ENCODE results near the gene SKP1.
A peak's percentile ranks its signal among the peaks of the same experiment; 100 is the strongest.

SKP1 gene

DNA sequence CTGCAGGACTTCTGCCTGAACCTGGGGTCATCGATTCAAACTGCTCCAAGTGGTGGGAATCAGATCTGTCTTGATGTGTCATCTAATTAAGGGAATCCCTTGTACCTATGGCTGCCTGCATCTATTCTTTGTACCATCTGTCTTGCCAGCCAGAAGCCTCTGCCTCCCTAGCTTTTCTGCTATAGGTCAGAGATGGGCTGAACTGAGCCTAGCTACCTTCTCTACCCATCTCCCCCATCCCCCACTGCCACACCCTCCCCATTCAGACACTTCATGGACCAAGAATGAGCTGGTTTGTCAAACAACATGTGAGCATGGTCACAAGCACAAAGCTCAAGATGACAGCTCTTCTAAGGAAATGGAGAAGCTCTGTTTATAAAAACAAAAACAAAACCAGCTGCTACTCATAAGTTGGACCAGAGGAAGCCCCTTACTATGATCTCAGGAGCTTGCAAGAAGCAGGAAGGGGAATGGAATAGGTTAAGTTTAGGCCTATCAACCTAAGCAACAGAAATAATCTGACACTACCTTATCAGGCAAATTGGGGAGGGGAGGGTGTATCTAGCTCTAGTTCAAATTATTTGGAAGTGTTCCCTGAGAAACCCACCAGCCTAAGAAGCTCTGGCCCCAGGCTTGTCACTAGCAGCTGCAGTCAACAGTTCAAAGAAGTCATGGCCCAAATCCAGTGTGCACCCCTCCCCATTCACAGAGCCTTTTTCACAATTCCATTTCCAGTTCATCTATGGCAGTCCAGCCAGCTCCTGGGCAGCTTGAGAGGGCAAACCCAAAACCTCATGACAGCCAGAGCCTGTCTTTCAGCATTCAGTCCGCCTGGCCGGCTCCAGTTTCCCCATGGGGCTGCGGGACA, 29.9 kb downstream of the SKP1 start:
- H2AK5ac ChIP-seq (ENCODE audit: low read depth, low read length) = no peak overlapping the region
- WGBS, 2 donors (ENCODE audit: extremely low coverage in 2 of 2, insufficient read length in 2 of 2, insufficient replicate concordance in 1 of 2) = no CpG with 5 or more reads among the region's 4 CpGs

GRCh38 chr5:134145779-134146581, 30.8 kb downstream of the SKP1 start:
- Histone ChIP-seq H3K9me3 (replicated peaks in 1 of 2; ENCODE audit: control insufficient read depth in 2 of 2, insufficient read depth in 1 of 2, low read depth in 1 of 2, low read length in 2 of 2) (no peaks in the 10 kb centered on the region), H3K36me3 (replicated peaks in 1 of 2; ENCODE audit: control insufficient read depth in 2 of 2, insufficient read depth in 2 of 2, low read length in 2 of 2) (peaks cover 38 to 95% of the 10 kb centered on the region in 2 donors), H3K14ac (ENCODE audit: low read length) (no peak overlapping the region), H3K27me3 (ENCODE audit: control insufficient read depth in 3 of 3, insufficient read depth in 3 of 3, low read depth in 1 of 3, low read length in 3 of 3) (no peaks in the 10 kb centered on the region), H3K4me2 (ENCODE audit: insufficient read depth, low read length, poor library complexity, severe bottlenecking) (no peak overlapping the region), H4K91ac (ENCODE audit: low read depth, low read length, poor library complexity) (no peak overlapping the region), H3K23ac (ENCODE audit: low read depth, low read length, poor library complexity) (no peak overlapping the region), H4K8ac (ENCODE audit: low read depth, low read length) (no peak overlapping the region), H2AK5ac (ENCODE audit: low read depth, low read length) (no peak overlapping the region), H3K27ac (replicated peaks; ENCODE audit: low read length) (no peak overlapping the region), H3K18ac (ENCODE audit: low read length) (no peak overlapping the region), H3K4me3 (ENCODE audit: low read length in 2 of 2) (no peak overlapping the region), H2BK12ac (ENCODE audit: low read length) (no peak overlapping the region), H3K4me1 (ENCODE audit: control insufficient read depth in 2 of 2, insufficient read depth in 1 of 2, low read depth in 1 of 2, low read length in 2 of 2) (no peaks in the 10 kb centered on the region), H2BK5ac (ENCODE audit: low read length) (no peak overlapping the region), H2BK120ac (ENCODE audit: low read depth, low read length) (no peak overlapping the region), H3K4ac (ENCODE audit: low read length) (no peak overlapping the region), H3K79me1 (ENCODE audit: low read depth, low read length) (peaks cover 7% of the 10 kb centered on the region), H2AFZ (ENCODE audit: low read length) (no peak overlapping the region), H2BK15ac (ENCODE audit: low read length) (no peak overlapping the region), H3K9ac (ENCODE audit: low read depth, low read length, poor library complexity) (no peak overlapping the region)
- peak; percentile 81 for DNase-seq (ENCODE audit: low spot score)
- no CpG with 5 or more reads among the region's 13 CpGs for WGBS, 2 donors (ENCODE audit: extremely low coverage in 2 of 2, insufficient read length in 2 of 2, insufficient replicate concordance in 1 of 2)

More for the DNA sequence above, 29.9 kb downstream of the SKP1 start:
- no peaks in the 10 kb centered on the region for H3K4me1 ChIP-seq (ENCODE audit: control insufficient read depth in 2 of 2, insufficient read depth in 1 of 2, low read depth in 1 of 2, low read length in 2 of 2)
- no peak overlapping the region for H3K27ac ChIP-seq (replicated peaks; ENCODE audit: low read length)
- peaks cover 7% of the 10 kb centered on the region for H3K79me1 ChIP-seq (ENCODE audit: low read depth, low read length)
- H3K4me3 ChIP-seq (ENCODE audit: low read length in 2 of 2) = no peak overlapping the region
- H3K27me3 ChIP-seq (ENCODE audit: control insufficient read depth in 3 of 3, insufficient read depth in 3 of 3, low read depth in 1 of 3, low read length in 3 of 3) = no peaks in the 10 kb centered on the region
- H2BK15ac ChIP-seq (ENCODE audit: low read length) = no peak overlapping the region
- no peak overlapping the region for H2BK5ac ChIP-seq (ENCODE audit: low read length)
- no peak overlapping the region for H3K23ac ChIP-seq (ENCODE audit: low read depth, low read length, poor library complexity)
- H3K4ac ChIP-seq (ENCODE audit: low read length) = no peak overlapping the region
- H2BK12ac ChIP-seq (ENCODE audit: low read length) = no peak overlapping the region
- H4K91ac ChIP-seq (ENCODE audit: low read depth, low read length, poor library complexity) = no peak overlapping the region
- no peak overlapping the region for H3K18ac ChIP-seq (ENCODE audit: low read length)
- peaks cover 40 to 95% of the 10 kb centered on the region in 2 donors for H3K36me3 ChIP-seq (replicated peaks in 1 of 2; ENCODE audit: control insufficient read depth in 2 of 2, insufficient read depth in 2 of 2, low read length in 2 of 2)
- H3K9me3 ChIP-seq (replicated peaks in 1 of 2; ENCODE audit: control insufficient read depth in 2 of 2, insufficient read depth in 1 of 2, low read depth in 1 of 2, low read length in 2 of 2) = no peaks in the 10 kb centered on the region
- H3K4me2 ChIP-seq (ENCODE audit: insufficient read depth, low read length, poor library complexity, severe bottlenecking) = no peak overlapping the region
- no peak overlapping the region for H4K8ac ChIP-seq (ENCODE audit: low read depth, low read length)
- H3K14ac ChIP-seq (ENCODE audit: low read length) = no peak overlapping the region
- no peak overlapping the region for H2BK120ac ChIP-seq (ENCODE audit: low read depth, low read length)
- no peak for DNase-seq (ENCODE audit: low spot score)
- no peak overlapping the region for H3K9ac ChIP-seq (ENCODE audit: low read depth, low read length, poor library complexity)
- H2AFZ ChIP-seq (ENCODE audit: low read length) = no peak overlapping the region

- Histone ChIP-seq H2AK5ac (ENCODE audit: low read depth, low read length) (no peak overlapping the region), H2BK120ac (ENCODE audit: low read depth, low read length) (no peak overlapping the region), H3K23ac (ENCODE audit: low read depth, low read length, poor library complexity) (no peak overlapping the region), H3K36me3 (replicated peaks in 1 of 2; ENCODE audit: control insufficient read depth in 2 of 2, insufficient read depth in 2 of 2, low read length in 2 of 2) (peaks cover 34 to 94% of the 10 kb centered on the region in 2 donors), H3K79me1 (ENCODE audit: low read depth, low read length) (peaks cover 7% of the 10 kb centered on the region), H3K27me3 (ENCODE audit: control insufficient read depth in 3 of 3, insufficient read depth in 3 of 3, low read depth in 1 of 3, low read length in 3 of 3) (no peaks in the 10 kb centered on the region), H3K4me1 (ENCODE audit: control insufficient read depth in 2 of 2, insufficient read depth in 1 of 2, low read depth in 1 of 2, low read length in 2 of 2) (no peaks in the 10 kb centered on the region), H4K91ac (ENCODE audit: low read depth, low read length, poor library complexity) (no peak overlapping the region), H3K14ac (ENCODE audit: low read length) (no peak overlapping the region), H2BK15ac (ENCODE audit: low read length) (no peak overlapping the region), H3K4ac (ENCODE audit: low read length) (no peak overlapping the region), H3K18ac (ENCODE audit: low read length) (no peak overlapping the region), H3K4me2 (ENCODE audit: insufficient read depth, low read length, poor library complexity, severe bottlenecking) (no peak overlapping the region), H3K9me3 (replicated peaks in 1 of 2; ENCODE audit: control insufficient read depth in 2 of 2, insufficient read depth in 1 of 2, low read depth in 1 of 2, low read length in 2 of 2) (no peaks in the 10 kb centered on the region), H2BK12ac (ENCODE audit: low read length) (no peak overlapping the region), H4K8ac (ENCODE audit: low read depth, low read length) (no peak overlapping the region), H3K27ac (replicated peaks; ENCODE audit: low read length) (no peak overlapping the region), H3K9ac (ENCODE audit: low read depth, low read length, poor library complexity) (no peak overlapping the region), H3K4me3 (ENCODE audit: low read length in 2 of 2) (no peak overlapping the region), H2AFZ (ENCODE audit: low read length) (no peak overlapping the region), H2BK5ac (ENCODE audit: low read length) (no peak overlapping the region)
- DNase-seq (ENCODE audit: low spot score) = no peak
- WGBS, 2 donors (ENCODE audit: extremely low coverage in 2 of 2, insufficient read length in 2 of 2, insufficient replicate concordance in 1 of 2) = no CpG with 5 or more reads among the region's 1 CpG
Measured at GRCh38 chr5:134145041-134145757, 31.6 kb downstream of the SKP1 start.
